ENCODE results near the gene CDC42EP1. TPM values are rescaled to one million over a fixed set of nuclear protein-coding genes. Genes with fewer than 3 reads are reported as not detected.
"Not testable (repeated sequence)": the region's sequence is repeated elsewhere in the genome, so short reads cannot be mapped to it uniquely, and the experiment has no call there.

The CDC42EP1 gene
- polyA plus RNA-seq, 1 donor, result 30.8 TPM

DNA sequence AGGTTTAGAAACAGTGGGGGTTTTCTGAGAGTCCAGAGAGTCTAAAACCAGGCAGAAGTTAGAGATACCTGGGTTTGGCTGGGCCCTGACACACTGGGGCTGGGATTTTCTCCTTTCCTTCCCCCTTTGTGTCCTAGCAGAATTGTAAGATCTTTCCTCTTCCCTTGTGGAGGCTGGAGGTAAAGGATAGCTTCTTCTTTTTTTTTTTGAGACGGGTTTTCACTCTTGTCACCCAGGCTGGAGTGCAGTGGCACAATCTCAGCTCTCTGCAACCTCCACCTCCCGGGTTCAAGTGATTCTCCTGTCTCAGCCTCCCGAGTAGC lies 49.8 kb downstream of the CDC42EP1 start:
- not testable (repeated sequence) for DNase-seq

DNA sequence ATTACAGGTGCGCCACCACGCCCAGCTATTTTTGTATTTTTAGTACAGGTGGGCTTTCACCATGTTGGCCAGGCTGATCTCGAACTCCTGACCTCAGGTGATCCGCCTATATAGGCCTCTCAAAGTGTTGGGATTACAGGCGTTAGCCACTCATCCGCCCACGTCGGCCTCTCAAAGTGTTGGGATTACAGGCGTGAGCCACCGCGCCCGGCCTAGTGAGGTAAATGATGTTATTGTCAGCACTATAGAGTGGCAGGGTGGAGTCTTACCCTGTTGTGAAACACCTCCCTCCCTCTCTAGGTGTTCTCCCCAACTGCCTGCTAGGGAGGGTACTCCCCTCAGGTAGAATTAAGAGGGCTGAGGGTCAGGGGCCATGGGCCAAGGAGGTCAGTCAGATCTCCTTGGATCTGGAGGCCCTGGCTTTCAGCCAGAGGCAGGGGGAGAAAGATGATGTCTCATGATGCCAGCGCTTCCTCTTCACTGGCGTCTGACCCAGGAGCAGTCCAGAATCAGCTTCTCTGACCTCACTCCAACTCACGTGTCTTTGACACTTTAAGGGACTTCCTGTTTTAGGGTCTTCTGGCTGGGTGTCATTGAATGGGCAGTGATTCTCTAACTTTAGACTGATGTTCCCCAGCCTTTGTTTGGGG lies 50.3 kb downstream of the CDC42EP1 start:
- no peak for DNase-seq

DNA sequence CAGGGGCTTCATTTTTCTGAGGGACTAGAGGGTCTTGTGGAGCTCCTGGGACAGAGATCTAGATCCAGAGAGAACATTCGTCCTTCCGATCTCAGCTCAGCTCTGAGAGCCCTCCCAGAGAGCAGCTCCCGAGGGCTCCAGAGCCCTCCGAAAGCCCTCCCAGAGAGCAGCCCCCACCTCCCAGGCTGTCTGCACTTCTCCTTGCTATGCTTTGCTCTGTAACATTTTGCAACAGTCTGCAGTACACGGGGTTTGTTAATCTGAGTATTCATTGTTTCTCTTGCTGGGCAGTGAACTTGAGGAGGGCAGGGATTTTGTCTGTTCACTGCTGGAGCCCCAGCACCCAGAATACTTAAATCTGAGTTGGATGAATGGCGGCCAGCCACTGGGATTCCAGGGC lies 50.9 kb downstream of the CDC42EP1 start:
- no peak for DNase-seq

DNA sequence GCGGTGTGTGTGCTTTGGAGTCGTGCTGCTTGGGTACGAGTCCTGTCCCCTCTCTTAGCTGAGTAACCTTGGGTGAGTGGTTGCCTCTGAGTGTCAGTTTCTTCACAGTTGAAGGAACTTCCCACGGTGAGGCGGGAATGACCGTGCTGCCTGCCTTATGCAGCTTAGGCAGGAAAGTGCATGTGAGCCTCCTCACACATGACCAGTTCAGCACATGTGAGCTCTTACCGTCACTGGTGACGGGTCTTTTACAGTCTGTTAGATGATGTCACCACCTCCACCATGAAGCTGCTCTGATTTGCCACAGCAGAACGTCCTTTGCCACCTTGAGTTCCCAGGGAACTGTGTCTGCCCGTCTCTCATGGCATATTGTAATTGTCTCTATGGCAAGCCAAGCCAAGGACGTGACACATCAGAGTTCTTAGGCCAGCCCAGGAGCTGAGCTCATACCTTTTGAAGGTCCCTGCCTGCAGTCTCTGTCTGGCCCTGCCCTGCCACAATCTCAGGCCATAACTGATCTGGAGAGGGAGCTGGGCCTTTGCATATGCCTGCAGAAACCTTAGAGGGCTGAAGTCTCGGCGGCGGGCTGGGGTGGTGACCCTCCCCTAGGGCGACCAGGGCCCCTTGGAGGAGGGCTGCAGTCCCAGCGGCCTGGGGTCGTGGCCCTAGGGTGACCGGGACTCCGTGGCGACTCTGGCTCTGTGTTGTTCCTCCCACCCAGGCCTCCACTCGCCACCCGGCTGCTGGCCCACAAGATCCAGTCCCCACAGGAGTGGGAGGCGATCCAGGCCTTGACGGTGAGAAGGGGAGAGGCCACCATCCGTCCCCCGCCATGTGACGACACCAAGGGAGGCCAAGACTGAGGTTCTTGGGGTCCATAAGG lies 56.2 kb downstream of the CDC42EP1 start:
- DNase-seq, result no peak

DNA sequence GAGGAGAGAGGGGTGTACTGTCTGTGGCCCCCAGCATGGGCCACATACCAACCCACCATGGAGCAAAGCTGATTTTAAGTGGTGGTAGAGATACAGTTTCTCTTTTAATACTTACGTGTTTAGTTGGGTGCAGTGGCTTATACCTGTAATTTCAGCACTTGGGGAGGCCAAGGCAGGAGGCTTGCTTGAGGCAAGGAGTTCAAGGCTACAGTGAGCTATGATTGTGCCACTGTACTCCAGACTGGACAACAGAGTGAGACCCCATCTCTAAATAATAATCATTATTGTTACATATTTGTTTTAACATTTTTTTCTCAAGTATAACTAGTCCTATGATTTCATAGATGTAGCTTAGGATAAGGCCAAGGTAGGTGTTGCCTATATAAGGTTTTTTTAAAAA lies 57.2 kb downstream of the CDC42EP1 start:
- no peak for DNase-seq

DNA sequence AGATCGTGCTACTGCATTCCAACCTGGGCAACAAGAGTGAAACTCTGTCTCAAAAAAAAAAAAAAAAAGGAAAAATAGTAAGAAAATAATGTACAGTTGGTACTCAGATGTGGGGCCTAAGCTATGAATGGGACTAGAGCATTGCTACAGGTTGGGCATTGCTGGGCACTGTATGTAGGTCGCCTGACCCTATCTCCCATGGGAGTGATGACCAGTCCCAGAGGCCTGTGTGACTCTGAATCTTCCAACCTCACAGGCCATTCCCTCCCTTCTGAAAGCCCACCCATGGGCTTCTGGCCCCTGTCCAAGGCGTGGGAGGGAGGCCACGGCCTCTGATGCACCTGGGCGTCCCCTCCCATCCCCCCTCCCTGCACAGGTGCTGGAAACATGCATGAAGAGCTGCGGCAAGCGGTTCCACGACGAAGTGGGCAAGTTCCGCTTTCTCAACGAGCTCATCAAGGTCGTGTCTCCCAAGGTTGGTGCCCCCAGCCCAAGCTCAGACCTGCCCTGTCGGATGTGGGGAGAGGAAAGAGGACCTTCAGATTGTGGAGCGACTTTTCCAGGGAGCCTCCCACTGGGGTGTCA lies 57.9 kb downstream of the CDC42EP1 start:
- DNase-seq, result no peak

DNA sequence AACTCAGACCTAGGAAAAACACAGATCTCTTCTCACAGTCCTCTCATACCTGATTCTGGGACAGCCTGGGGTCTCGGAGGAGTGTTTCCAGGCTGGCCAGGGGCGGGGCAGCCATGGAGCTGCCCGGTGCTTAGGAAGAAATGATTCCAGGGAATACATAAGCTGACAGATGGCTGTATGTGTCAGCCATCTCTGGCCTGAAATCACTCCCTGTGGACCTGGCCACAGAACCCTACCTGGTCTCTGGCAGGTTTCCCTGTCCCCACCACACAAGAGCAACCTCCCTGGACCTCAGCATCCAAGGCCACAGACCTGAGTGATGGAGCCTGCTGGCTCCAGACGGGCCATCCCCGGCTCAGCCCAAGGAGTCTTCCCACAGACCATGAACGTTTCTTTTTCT lies 58.4 kb downstream of the CDC42EP1 start:
- DNase-seq, result no peak

Other genes with a start within 250 kb of the CDC42EP1 start
- gene ELFN2, start 133.0 kb upstream of the CDC42EP1 start, polyA plus RNA-seq (ENCODE audit: insufficient read length), result 1.1 TPM
- 9.7 TPM for gene MFNG, start 74.1 kb upstream of the CDC42EP1 start, polyA plus RNA-seq (ENCODE audit: insufficient read length)
- 20.3 TPM for gene CARD10, start 41.1 kb upstream of the CDC42EP1 start, polyA plus RNA-seq (ENCODE audit: insufficient read length)
- gene LGALS2, start 19.6 kb downstream of the CDC42EP1 start, polyA plus RNA-seq (ENCODE audit: insufficient read length), result 34.6 TPM
- 69.4 TPM for gene GGA1, start 48.4 kb downstream of the CDC42EP1 start, polyA plus RNA-seq (ENCODE audit: insufficient read length)
- gene SH3BP1, start 79.2 kb downstream of the CDC42EP1 start, polyA plus RNA-seq (ENCODE audit: insufficient read length), result 27.1 TPM
- gene PDXP, start 98.2 kb downstream of the CDC42EP1 start, polyA plus RNA-seq (ENCODE audit: insufficient read length), result 15.4 TPM
- 326 TPM for gene LGALS1, start 115.2 kb downstream of the CDC42EP1 start, polyA plus RNA-seq (ENCODE audit: insufficient read length)
- 19.9 TPM for gene NOL12, start 125.9 kb downstream of the CDC42EP1 start, polyA plus RNA-seq (ENCODE audit: insufficient read length)
- gene TRIOBP, start 136.6 kb downstream of the CDC42EP1 start, polyA plus RNA-seq (ENCODE audit: insufficient read length), result 62.9 TPM
- 13.5 TPM for gene GCAT, start 247.5 kb downstream of the CDC42EP1 start, polyA plus RNA-seq (ENCODE audit: insufficient read length)